ENCODE measurements around the gene LYRM4.

LYRM4 gene

DNA sequence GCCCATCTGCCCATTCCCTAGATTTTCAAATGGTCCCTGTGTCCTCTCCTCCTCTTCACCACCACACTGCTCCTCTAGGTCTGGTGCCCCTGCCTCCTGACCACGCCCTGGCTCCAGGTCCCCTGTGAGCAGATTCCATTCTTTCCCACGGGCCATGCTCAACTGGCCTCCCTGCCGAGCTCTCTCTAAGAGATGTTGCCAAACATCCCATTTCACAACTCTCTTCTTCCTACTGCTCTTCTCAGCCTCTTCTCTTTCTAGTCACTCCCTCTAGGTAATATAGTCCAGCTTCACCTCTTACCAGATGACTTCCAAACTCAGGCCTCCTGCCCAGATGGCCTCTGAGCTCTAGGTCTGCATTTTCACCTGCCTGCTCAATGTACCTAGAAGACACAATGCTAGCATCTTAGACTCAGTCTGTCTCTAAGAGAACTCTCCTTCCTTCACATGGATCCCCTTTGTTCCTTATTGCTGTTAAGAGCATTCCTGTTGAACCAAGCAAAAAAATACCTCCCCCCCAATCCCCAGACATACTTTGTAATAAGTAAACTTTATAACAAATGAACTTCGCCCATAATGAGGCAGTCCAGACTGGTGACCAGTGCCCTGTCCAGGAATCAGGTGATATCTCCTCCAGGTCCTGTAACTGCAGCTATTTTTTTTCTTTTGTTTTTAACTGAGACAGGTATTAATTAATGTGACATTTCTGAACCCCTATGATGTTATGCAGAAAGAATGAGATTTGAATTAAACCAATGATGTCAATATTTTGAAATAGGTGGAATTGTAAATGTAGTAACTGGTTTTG is 79.0 kb downstream of the LYRM4 start:
- peak; percentile 54 for DNase-seq
- 73% methylated on average over 4 of the region's 4 CpGs for WGBS
- H3K23ac ChIP-seq (ENCODE audit: low read length in 2 of 2) = no peak overlapping the region
- H3K27me3 ChIP-seq (ENCODE audit: control insufficient read depth in 1 of 2, insufficient read depth in 1 of 2, low read length in 2 of 2) = no peaks in the 10 kb centered on the region
- no peak overlapping the region for H2BK15ac ChIP-seq (ENCODE audit: low read depth, poor library complexity, severe bottlenecking)
- no peak overlapping the region for H2BK120ac ChIP-seq (ENCODE audit: low read depth, low read length)
- H4K8ac ChIP-seq (ENCODE audit: low read length) = no peak overlapping the region
- H4K91ac ChIP-seq (ENCODE audit: low read length) = no peak overlapping the region
- no peak overlapping the region for H3K4ac ChIP-seq (ENCODE audit: low read depth in 1 of 2, low read length in 2 of 2)
- H2BK12ac ChIP-seq (ENCODE audit: low read length in 2 of 2) = no peak overlapping the region
- H3K9ac ChIP-seq (ENCODE audit: low read length) = no peak overlapping the region
- no peak overlapping the region for H3K4me2 ChIP-seq (ENCODE audit: low read length, poor library complexity, severe bottlenecking)
- H3K9me3 ChIP-seq (ENCODE audit: control insufficient read depth, low read length) = no peaks in the 10 kb centered on the region
- H3K4me3 ChIP-seq (ENCODE audit: insufficient read depth in 1 of 2, low read depth in 1 of 2, low read length in 2 of 2) = no peak overlapping the region
- H3K27ac ChIP-seq (ENCODE audit: low read length, poor library complexity, severe bottlenecking) = no peak overlapping the region
- H3K79me1 ChIP-seq (replicated peaks; ENCODE audit: low read length, poor library complexity, severe bottlenecking) = peaks cover 13% of the 10 kb centered on the region
- H3K18ac ChIP-seq (ENCODE audit: low read depth in 1 of 2, low read length in 2 of 2) = no peak overlapping the region
- no peak overlapping the region for H3K14ac ChIP-seq (ENCODE audit: low read length in 2 of 2)
- H3K36me3 ChIP-seq (ENCODE audit: control insufficient read depth in 1 of 2, insufficient read depth in 2 of 2, low read depth in 1 of 2, low read length in 2 of 2) = peaks cover 0 to 3% of the 10 kb centered on the region in 2 experiments
- H2AFZ ChIP-seq (ENCODE audit: low read depth, low read length) = no peak overlapping the region
- no peak overlapping the region for H2BK5ac ChIP-seq (ENCODE audit: low read depth, low read length, poor library complexity, severe bottlenecking)
- H3K4me1 ChIP-seq (ENCODE audit: control insufficient read depth, insufficient read depth, low read depth, low read length) = no peaks in the 10 kb centered on the region
- no peak overlapping the region for H2AK5ac ChIP-seq (ENCODE audit: low read length, severe bottlenecking)

DNA sequence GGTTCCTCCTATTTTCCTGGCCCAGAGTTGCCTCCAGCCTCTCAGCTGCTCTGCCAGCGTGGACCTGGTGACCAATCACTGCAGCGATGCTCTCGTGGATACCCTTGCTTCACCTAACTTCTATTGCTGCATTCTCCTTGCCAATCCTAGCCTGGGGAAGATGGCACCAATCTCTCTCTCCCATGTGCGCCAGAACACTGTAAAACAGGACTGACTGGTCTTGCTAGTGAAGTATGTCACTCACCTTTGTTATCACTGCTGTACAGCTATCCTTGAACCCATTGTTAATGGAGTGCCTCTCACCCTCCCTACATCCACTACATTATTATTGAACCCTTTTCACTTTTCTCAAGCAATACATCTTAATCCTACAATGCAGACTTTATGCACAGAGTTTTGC is 80.1 kb downstream of the LYRM4 start:
- Histone ChIP-seq H2AFZ (ENCODE audit: low read depth, low read length) (no peak overlapping the region), H3K18ac (ENCODE audit: low read depth in 1 of 2, low read length in 2 of 2) (peak overlapping the region in 1 of 2 experiments; percentile 28), H3K9me3 (ENCODE audit: control insufficient read depth, low read length) (no peaks in the 10 kb centered on the region)

DNA sequence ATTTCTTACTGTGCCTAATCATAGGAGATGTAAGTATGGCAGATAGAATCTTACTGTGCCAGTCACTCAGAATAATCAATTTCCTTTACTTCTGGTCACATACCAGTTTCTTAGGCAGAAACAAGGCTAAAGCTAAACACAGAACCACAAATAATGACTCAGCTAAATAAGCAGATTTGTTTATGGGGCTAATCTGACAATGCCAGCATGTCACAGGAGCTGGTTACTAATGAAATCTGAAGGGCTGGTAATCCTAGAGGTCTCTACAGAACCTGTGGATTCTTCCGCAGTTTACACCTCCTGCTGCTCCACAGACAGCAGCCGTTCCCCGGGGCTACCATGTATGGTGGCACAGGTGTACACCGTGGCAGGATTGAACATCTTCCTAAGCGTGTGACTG is 80.8 kb downstream of the LYRM4 start:
- H3K27ac ChIP-seq (ENCODE audit: low read length, poor library complexity, severe bottlenecking) = no peak overlapping the region
- no peak overlapping the region for H4K8ac ChIP-seq (ENCODE audit: low read length)
- no peak overlapping the region for H3K9ac ChIP-seq (ENCODE audit: low read length)
- H3K14ac ChIP-seq (ENCODE audit: low read length in 2 of 2) = no peak overlapping the region
- no peak overlapping the region for H3K4ac ChIP-seq (ENCODE audit: low read depth in 1 of 2, low read length in 2 of 2)
- no peak overlapping the region for H3K4me3 ChIP-seq (ENCODE audit: insufficient read depth in 1 of 2, low read depth in 1 of 2, low read length in 2 of 2)
- no peak overlapping the region for H3K4me2 ChIP-seq (ENCODE audit: low read length, poor library complexity, severe bottlenecking)
- no peak overlapping the region for H2AK5ac ChIP-seq (ENCODE audit: low read length, severe bottlenecking)
- no peak overlapping the region for H3K23ac ChIP-seq (ENCODE audit: low read length in 2 of 2)
- peaks cover 14% of the 10 kb centered on the region for H3K79me1 ChIP-seq (replicated peaks; ENCODE audit: low read length, poor library complexity, severe bottlenecking)
- no peaks in the 10 kb centered on the region for H3K4me1 ChIP-seq (ENCODE audit: control insufficient read depth, insufficient read depth, low read depth, low read length)
- no peaks in the 10 kb centered on the region for H3K9me3 ChIP-seq (ENCODE audit: control insufficient read depth, low read length)
- H2BK120ac ChIP-seq (ENCODE audit: low read depth, low read length) = no peak overlapping the region
- H2BK5ac ChIP-seq (ENCODE audit: low read depth, low read length, poor library complexity, severe bottlenecking) = no peak overlapping the region
- DNase-seq = peak; percentile 61
- H2AFZ ChIP-seq (ENCODE audit: low read depth, low read length) = no peak overlapping the region
- H3K36me3 ChIP-seq (ENCODE audit: control insufficient read depth in 1 of 2, insufficient read depth in 2 of 2, low read depth in 1 of 2, low read length in 2 of 2) = no peaks in the 10 kb centered on the region
- H4K91ac ChIP-seq (ENCODE audit: low read length) = no peak overlapping the region
- WGBS = 90% methylated on average over 5 of the region's 5 CpGs
- no peak overlapping the region for H3K18ac ChIP-seq (ENCODE audit: low read depth in 1 of 2, low read length in 2 of 2)
- peak overlapping the region in 1 of 2 experiments; percentile 67 for H2BK12ac ChIP-seq (ENCODE audit: low read length in 2 of 2)
- no peak overlapping the region for H2BK15ac ChIP-seq (ENCODE audit: low read depth, poor library complexity, severe bottlenecking)
- H3K27me3 ChIP-seq (ENCODE audit: control insufficient read depth in 1 of 2, insufficient read depth in 1 of 2, low read length in 2 of 2) = no peaks in the 10 kb centered on the region

More for the DNA sequence above, 80.1 kb downstream of the LYRM4 start:
- peaks cover 0 to under 1% of the 10 kb centered on the region in 2 experiments for H3K36me3 ChIP-seq (ENCODE audit: control insufficient read depth in 1 of 2, insufficient read depth in 2 of 2, low read depth in 1 of 2, low read length in 2 of 2)
- no peak for DNase-seq
- H3K79me1 ChIP-seq (replicated peaks; ENCODE audit: low read length, poor library complexity, severe bottlenecking) = peaks cover 14% of the 10 kb centered on the region
- no peak overlapping the region for H3K4me3 ChIP-seq (ENCODE audit: insufficient read depth in 1 of 2, low read depth in 1 of 2, low read length in 2 of 2)
- no peaks in the 10 kb centered on the region for H3K4me1 ChIP-seq (ENCODE audit: control insufficient read depth, insufficient read depth, low read depth, low read length)
- H4K91ac ChIP-seq (ENCODE audit: low read length) = no peak overlapping the region
- no peak overlapping the region for H3K27ac ChIP-seq (ENCODE audit: low read length, poor library complexity, severe bottlenecking)
- 96% methylated on average over 4 of the region's 4 CpGs for WGBS
- no peak overlapping the region for H3K9ac ChIP-seq (ENCODE audit: low read length)
- H2AK5ac ChIP-seq (ENCODE audit: low read length, severe bottlenecking) = no peak overlapping the region
- no peak overlapping the region for H2BK120ac ChIP-seq (ENCODE audit: low read depth, low read length)
- no peaks in the 10 kb centered on the region for H3K27me3 ChIP-seq (ENCODE audit: control insufficient read depth in 1 of 2, insufficient read depth in 1 of 2, low read length in 2 of 2)
- H3K23ac ChIP-seq (ENCODE audit: low read length in 2 of 2) = peak overlapping the region in 1 of 2 experiments; percentile 23
- H2BK12ac ChIP-seq (ENCODE audit: low read length in 2 of 2) = peak overlapping the region; percentile 1 to 15
- H2BK15ac ChIP-seq (ENCODE audit: low read depth, poor library complexity, severe bottlenecking) = no peak overlapping the region
- H2BK5ac ChIP-seq (ENCODE audit: low read depth, low read length, poor library complexity, severe bottlenecking) = no peak overlapping the region
- no peak overlapping the region for H3K4ac ChIP-seq (ENCODE audit: low read depth in 1 of 2, low read length in 2 of 2)
- no peak overlapping the region for H3K4me2 ChIP-seq (ENCODE audit: low read length, poor library complexity, severe bottlenecking)
- no peak overlapping the region for H4K8ac ChIP-seq (ENCODE audit: low read length)
- H3K14ac ChIP-seq (ENCODE audit: low read length in 2 of 2) = peak overlapping the region in 1 of 2 experiments; percentile 77

DNA sequence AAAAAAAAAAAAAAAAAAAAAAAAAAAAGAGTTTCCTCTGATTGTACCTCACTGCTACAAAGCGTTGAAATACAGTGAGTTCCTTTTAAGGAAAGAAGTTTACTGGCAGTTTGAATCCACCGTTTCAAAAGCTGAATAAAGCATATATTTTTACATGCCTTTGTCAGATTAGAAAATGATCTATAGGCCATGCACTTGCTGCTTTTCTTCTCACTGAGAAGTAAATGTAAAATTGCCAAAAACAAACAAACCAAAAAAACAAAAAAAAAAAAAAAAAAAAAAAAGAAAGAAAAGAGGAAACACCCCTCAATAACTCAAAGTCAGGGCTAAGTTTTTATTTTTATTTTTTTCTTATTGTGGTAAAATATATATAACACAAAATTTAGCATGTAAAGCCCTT is 81.9 kb downstream of the LYRM4 start:
- H3K18ac ChIP-seq (ENCODE audit: low read depth in 1 of 2, low read length in 2 of 2) = no peak overlapping the region
- H2BK120ac ChIP-seq (ENCODE audit: low read depth, low read length) = no peak overlapping the region
- H2AK5ac ChIP-seq (ENCODE audit: low read length, severe bottlenecking) = no peak overlapping the region
- no peak overlapping the region for H3K4me3 ChIP-seq (ENCODE audit: insufficient read depth in 1 of 2, low read depth in 1 of 2, low read length in 2 of 2)
- H3K9me3 ChIP-seq (ENCODE audit: control insufficient read depth, low read length) = no peaks in the 10 kb centered on the region
- 100% methylated on average over 2 of the region's 2 CpGs for WGBS
- no peak overlapping the region for H4K8ac ChIP-seq (ENCODE audit: low read length)
- H3K14ac ChIP-seq (ENCODE audit: low read length in 2 of 2) = no peak overlapping the region
- no peaks in the 10 kb centered on the region for H3K27me3 ChIP-seq (ENCODE audit: control insufficient read depth in 1 of 2, insufficient read depth in 1 of 2, low read length in 2 of 2)
- H2BK12ac ChIP-seq (ENCODE audit: low read length in 2 of 2) = no peak overlapping the region
- no peak overlapping the region for H3K23ac ChIP-seq (ENCODE audit: low read length in 2 of 2)
- H3K4me2 ChIP-seq (ENCODE audit: low read length, poor library complexity, severe bottlenecking) = no peak overlapping the region
- no peak overlapping the region for H3K9ac ChIP-seq (ENCODE audit: low read length)
- H3K4me1 ChIP-seq (ENCODE audit: control insufficient read depth, insufficient read depth, low read depth, low read length) = no peaks in the 10 kb centered on the region
- H4K91ac ChIP-seq (ENCODE audit: low read length) = no peak overlapping the region
- no peak overlapping the region for H2BK15ac ChIP-seq (ENCODE audit: low read depth, poor library complexity, severe bottlenecking)
- H3K36me3 ChIP-seq (ENCODE audit: control insufficient read depth in 1 of 2, insufficient read depth in 2 of 2, low read depth in 1 of 2, low read length in 2 of 2) = no peaks in the 10 kb centered on the region
- no peak for DNase-seq
- H2AFZ ChIP-seq (ENCODE audit: low read depth, low read length) = no peak overlapping the region
- no peak overlapping the region for H3K27ac ChIP-seq (ENCODE audit: low read length, poor library complexity, severe bottlenecking)
- H3K79me1 ChIP-seq (replicated peaks; ENCODE audit: low read length, poor library complexity, severe bottlenecking) = peaks cover 14% of the 10 kb centered on the region
- H3K4ac ChIP-seq (ENCODE audit: low read depth in 1 of 2, low read length in 2 of 2) = no peak overlapping the region
- no peak overlapping the region for H2BK5ac ChIP-seq (ENCODE audit: low read depth, low read length, poor library complexity, severe bottlenecking)

All from mesenchymal stem cell (in vitro differentiated cells and primary cell).